ENCODE measurements around the gene SKA3. TPM values are rescaled to one million over a fixed set of nuclear protein-coding genes. Genes with fewer than 3 reads are reported as not detected.
A peak's percentile ranks its signal among the peaks of the same experiment; 100 is the strongest.
"Not testable (repeated sequence)": the region's sequence is repeated elsewhere in the genome, so short reads cannot be mapped to it uniquely, and the experiment has no call there.

SKA3 gene
- total RNA-seq, 1 donor from 2014 or later, result 14.3 TPM

- no peak for TF ChIP-seq CTCF (IDR thresholded peaks at IDR 0.05; ENCODE audit: unreplicated experiment)
- Mint-ChIP-seq H3K9me3 (ENCODE audit: low read depth) (no peaks in the 10 kb centered on the region), H3K27me3 (no peaks in the 10 kb centered on the region), H3K27ac (peak overlapping the region; percentile 99), H3K4me1 (ENCODE audit: low read depth) (peaks cover 9% of the 10 kb centered on the region), H3K4me3 (ENCODE audit: low read depth) (peak overlapping the region; percentile 98), H3K36me3 (ENCODE audit: insufficient read depth) (peaks cover 3% of the 10 kb centered on the region)
- no peak for DNase-seq (ENCODE audit: low spot score, unreplicated experiment)
These were observed 581 bp upstream of the SKA3 start for GRCh38 chr13:21176982-21177284.

GRCh38 chr13:21175656-21176214 is 617 bp downstream of the SKA3 start:
- Mint-ChIP-seq H3K27ac (peak overlapping the region; percentile 99), H3K4me1 (ENCODE audit: low read depth) (peaks cover 11% of the 10 kb centered on the region), H3K27me3 (no peaks in the 10 kb centered on the region), H3K36me3 (ENCODE audit: insufficient read depth) (peaks cover 3% of the 10 kb centered on the region), H3K4me3 (ENCODE audit: low read depth) (peak overlapping the region; percentile 98), H3K9me3 (ENCODE audit: low read depth) (no peaks in the 10 kb centered on the region)
- DNase-seq (ENCODE audit: low spot score, unreplicated experiment), result no peak
- no peak for TF ChIP-seq CTCF (IDR thresholded peaks at IDR 0.05; ENCODE audit: unreplicated experiment)

GRCh38 chr13:21173767-21174166 is 2.6 kb downstream of the SKA3 start:
- not testable (repeated sequence) for H3K36me3 Mint-ChIP-seq (ENCODE audit: insufficient read depth); H3K27me3 Mint-ChIP-seq; H3K4me3 Mint-ChIP-seq (ENCODE audit: low read depth); H3K9me3 Mint-ChIP-seq (ENCODE audit: low read depth); H3K27ac Mint-ChIP-seq; DNase-seq (ENCODE audit: low spot score, unreplicated experiment)
- H3K4me1 Mint-ChIP-seq (ENCODE audit: low read depth), result peaks cover 11% of the 10 kb centered on the region

GRCh38 chr13:21171420-21171819 is 4.9 kb downstream of the SKA3 start:
- DNase-seq (ENCODE audit: low spot score, unreplicated experiment), result no peak
- no peak overlapping the region for H3K27ac Mint-ChIP-seq
- no peaks in the 10 kb centered on the region for H3K9me3 Mint-ChIP-seq (ENCODE audit: low read depth)
- no peak for TF ChIP-seq CTCF (IDR thresholded peaks at IDR 0.05; ENCODE audit: unreplicated experiment)
- peaks cover 5% of the 10 kb centered on the region for H3K4me1 Mint-ChIP-seq (ENCODE audit: low read depth)
- no peaks in the 10 kb centered on the region for H3K27me3 Mint-ChIP-seq
- H3K4me3 Mint-ChIP-seq (ENCODE audit: low read depth), result no peak overlapping the region
- peaks cover 2% of the 10 kb centered on the region for H3K36me3 Mint-ChIP-seq (ENCODE audit: insufficient read depth)

- not testable (repeated sequence) for H3K9me3 Mint-ChIP-seq (ENCODE audit: low read depth); H3K36me3 Mint-ChIP-seq (ENCODE audit: insufficient read depth); H3K4me3 Mint-ChIP-seq (ENCODE audit: low read depth); H3K27me3 Mint-ChIP-seq; H3K4me1 Mint-ChIP-seq (ENCODE audit: low read depth); DNase-seq (ENCODE audit: low spot score, unreplicated experiment); H3K27ac Mint-ChIP-seq
These were observed 10.7 kb downstream of the SKA3 start for GRCh38 chr13:21165606-21166005.

GRCh38 chr13:21164631-21165030 is 11.7 kb downstream of the SKA3 start:
- Mint-ChIP-seq H3K36me3 (ENCODE audit: insufficient read depth) (peaks cover 2% of the 10 kb centered on the region), H3K27me3 (no peaks in the 10 kb centered on the region), H3K4me1 (ENCODE audit: low read depth) (no peaks in the 10 kb centered on the region), H3K4me3 (ENCODE audit: low read depth) (no peak overlapping the region), H3K9me3 (ENCODE audit: low read depth) (no peaks in the 10 kb centered on the region), H3K27ac (no peak overlapping the region)
- TF ChIP-seq CTCF (IDR thresholded peaks at IDR 0.05; ENCODE audit: unreplicated experiment), result no peak
- DNase-seq (ENCODE audit: low spot score, unreplicated experiment), result no peak
